Loucy (cell line): ENCODE results near the gene GAPDH.

ENCODE experiments used
- EZH2phosphoT487 ChIP-seq: fragments of 200-600 bp; IDR thresholded peaks from 2 replicates; pipeline ENCODE4 v1.6.1; 2018; ENCODE audit warnings: antibody characterized with exemption, mild to moderate bottlenecking, moderate library complexity, borderline replicate concordance
- TF ChIP-seq, protein P1 (sequence below): fragments of 200-600 bp; sonication (generic); conservative IDR thresholded peaks from 2 replicates; pipeline ENCODE4 v1.5.1; 2014; ENCODE audit warnings: mild to moderate bottlenecking, antibody characterized with exemption, low read length

DNA sequence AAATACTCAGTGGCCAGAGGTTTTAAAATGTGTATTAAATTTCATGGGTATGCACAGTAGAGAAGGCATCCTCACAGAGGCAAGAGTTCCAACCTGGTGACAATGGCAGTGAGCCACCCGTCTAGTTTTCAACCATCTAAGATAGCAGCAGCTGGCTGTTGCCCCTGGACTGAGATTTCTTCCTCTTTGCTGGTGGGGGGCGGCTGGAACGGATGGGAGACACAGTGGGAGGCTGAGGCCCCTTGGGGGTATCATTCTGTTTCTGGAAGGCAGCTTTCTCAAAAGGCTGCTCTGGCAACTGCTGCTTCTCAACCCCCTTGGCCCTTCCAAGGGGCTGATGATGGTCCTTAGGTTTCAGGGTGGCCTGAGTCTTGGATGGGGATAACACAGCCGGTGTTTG, 22.5 kb downstream of the GAPDH start:
- TF ChIP-seq, protein P1, sequence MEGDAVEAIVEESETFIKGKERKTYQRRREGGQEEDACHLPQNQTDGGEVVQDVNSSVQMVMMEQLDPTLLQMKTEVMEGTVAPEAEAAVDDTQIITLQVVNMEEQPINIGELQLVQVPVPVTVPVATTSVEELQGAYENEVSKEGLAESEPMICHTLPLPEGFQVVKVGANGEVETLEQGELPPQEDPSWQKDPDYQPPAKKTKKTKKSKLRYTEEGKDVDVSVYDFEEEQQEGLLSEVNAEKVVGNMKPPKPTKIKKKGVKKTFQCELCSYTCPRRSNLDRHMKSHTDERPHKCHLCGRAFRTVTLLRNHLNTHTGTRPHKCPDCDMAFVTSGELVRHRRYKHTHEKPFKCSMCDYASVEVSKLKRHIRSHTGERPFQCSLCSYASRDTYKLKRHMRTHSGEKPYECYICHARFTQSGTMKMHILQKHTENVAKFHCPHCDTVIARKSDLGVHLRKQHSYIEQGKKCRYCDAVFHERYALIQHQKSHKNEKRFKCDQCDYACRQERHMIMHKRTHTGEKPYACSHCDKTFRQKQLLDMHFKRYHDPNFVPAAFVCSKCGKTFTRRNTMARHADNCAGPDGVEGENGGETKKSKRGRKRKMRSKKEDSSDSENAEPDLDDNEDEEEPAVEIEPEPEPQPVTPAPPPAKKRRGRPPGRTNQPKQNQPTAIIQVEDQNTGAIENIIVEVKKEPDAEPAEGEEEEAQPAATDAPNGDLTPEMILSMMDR: no peak
- no peak for TF ChIP-seq EZH2phosphoT487
